GM08714 (cell line): ENCODE results near the gene DLGAP4.

Experiments used
- H3K4me3 ChIP-seq: fragments of 200-500 bp; sonication (Bioruptor generic); 2 replicates; pipeline ENCODE4 v1.5.1; 2014; ENCODE audit warnings: mild to moderate bottlenecking, low read length, inconsistent platforms
- ZNF274 ChIP-seq: IDR thresholded peaks from 2 replicates; pipeline ENCODE4 v1.6.1; 2012; ENCODE audit warnings: mild to moderate bottlenecking, low read depth, low read length

Gene DLGAP4

DNA sequence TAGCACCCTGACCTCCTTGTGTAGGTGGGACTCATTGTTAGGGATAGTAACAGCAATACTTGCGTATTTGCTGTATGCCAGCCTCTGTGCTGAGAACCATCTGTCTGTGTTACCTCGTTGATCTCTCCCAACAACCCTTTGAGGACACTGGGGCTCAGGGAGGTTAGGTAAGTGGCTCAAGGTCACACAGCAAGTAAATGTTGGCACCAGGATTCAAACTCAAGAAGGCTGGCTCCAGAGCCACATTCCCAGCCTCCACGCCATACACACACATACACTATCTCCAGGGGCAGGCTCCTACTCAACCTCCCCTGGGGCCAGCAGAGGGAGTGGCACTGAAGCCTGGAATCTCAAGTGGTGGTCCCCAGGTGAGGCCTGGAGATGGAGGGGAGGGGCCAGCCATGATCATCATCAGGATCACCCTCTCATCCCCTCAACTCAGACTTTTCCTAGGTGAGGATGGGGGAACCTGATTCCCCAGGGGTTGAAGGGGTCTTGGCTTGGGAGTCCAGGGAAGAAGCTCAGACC is 109.4 kb downstream of the DLGAP4 start:
- no peak overlapping the region for H3K4me3 ChIP-seq
- no peak for TF ChIP-seq ZNF274

DNA sequence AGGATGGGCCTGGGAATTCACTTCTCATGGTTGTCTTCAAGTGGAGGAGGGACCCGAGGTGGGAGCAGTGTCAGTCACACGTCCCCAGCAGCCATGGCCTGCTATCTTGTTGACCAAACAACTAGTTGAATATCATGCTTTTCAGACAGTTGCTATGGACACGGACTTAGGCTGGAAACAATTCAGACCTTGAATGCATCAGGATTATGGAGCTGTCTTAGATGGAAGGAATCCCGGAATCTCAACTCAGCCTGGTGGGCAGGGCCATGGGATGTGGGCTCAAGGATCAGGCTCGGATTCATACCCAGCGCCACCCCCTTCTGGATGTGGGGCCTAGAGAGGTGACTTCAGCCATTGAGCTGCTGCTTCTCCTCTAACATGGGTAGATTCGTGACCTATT is 112.6 kb downstream of the DLGAP4 start:
- no peak overlapping the region for H3K4me3 ChIP-seq
- TF ChIP-seq ZNF274, result no peak

GRCh38 chr20:36421641-36422040 is 115.5 kb downstream of the DLGAP4 start:
- H3K4me3 ChIP-seq, result no peak overlapping the region
- no peak for TF ChIP-seq ZNF274

GRCh38 chr20:36424314-36424713 is 118.2 kb downstream of the DLGAP4 start:
- H3K4me3 ChIP-seq, result no peak overlapping the region
- TF ChIP-seq ZNF274, result no peak

- no peak overlapping the region for H3K4me3 ChIP-seq
- TF ChIP-seq ZNF274, result no peak
Measured at GRCh38 chr20:36425166-36425565, 119.0 kb downstream of the DLGAP4 start.

GRCh38 chr20:36431604-36432003 is 125.5 kb downstream of the DLGAP4 start:
- TF ChIP-seq ZNF274, result no peak
- H3K4me3 ChIP-seq, result no peak overlapping the region

- no peak for TF ChIP-seq ZNF274
- H3K4me3 ChIP-seq, result no peak overlapping the region
Measured at GRCh38 chr20:36432096-36432495, 126.0 kb downstream of the DLGAP4 start.

- no peak overlapping the region for H3K4me3 ChIP-seq
- no peak for TF ChIP-seq ZNF274
Measured at GRCh38 chr20:36434383-36434782, 128.2 kb downstream of the DLGAP4 start.

GRCh38 chr20:36435124-36435523 is 129.0 kb downstream of the DLGAP4 start:
- no peak for TF ChIP-seq ZNF274
- no peak overlapping the region for H3K4me3 ChIP-seq

- no peak overlapping the region; the same call in 1 of the 2 replicates for H3K4me3 ChIP-seq
- TF ChIP-seq ZNF274, result no peak
Measured at GRCh38 chr20:36435592-36436541, 129.7 kb downstream of the DLGAP4 start.

- no peak for TF ChIP-seq ZNF274
- no peak overlapping the region for H3K4me3 ChIP-seq
Measured at GRCh38 chr20:36439040-36439730, 133.0 kb downstream of the DLGAP4 start.

GRCh38 chr20:36439731-36440072 is 133.6 kb downstream of the DLGAP4 start:
- TF ChIP-seq ZNF274, result no peak
- no peak overlapping the region for H3K4me3 ChIP-seq

DNA sequence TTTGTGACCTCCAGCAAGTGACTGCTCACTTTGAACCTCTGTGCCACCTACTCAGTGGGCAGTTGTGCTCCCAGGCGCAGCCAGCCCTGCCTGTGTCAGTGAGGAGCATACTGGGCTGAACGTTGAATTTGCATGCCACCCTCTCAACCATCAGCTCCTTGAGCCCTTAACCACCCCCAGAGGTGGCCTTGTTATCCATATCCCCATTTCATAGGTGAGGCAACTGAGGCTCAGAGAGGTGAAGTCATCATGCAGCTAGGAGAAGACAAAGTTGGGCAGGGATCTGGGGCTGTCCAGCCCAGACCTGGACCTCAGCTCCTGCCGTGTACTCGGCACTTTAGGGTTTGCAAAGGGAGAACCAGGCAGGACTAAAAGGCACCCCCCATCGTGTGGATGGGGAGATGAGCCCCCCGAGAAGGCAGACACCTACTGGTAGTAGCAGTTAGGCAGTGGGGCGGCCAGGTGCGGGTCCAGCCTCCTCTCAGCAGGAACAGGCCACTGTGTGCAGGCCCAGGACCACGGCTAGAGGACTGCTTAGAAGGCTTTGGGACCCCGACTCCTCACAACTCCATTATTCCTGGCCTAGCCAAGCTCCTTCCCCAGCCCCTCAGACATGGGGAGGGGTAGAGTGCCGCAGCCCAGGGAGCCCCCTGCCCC is 134.4 kb downstream of the DLGAP4 start:
- no peak overlapping the region for H3K4me3 ChIP-seq
- TF ChIP-seq ZNF274, result no peak

DNA sequence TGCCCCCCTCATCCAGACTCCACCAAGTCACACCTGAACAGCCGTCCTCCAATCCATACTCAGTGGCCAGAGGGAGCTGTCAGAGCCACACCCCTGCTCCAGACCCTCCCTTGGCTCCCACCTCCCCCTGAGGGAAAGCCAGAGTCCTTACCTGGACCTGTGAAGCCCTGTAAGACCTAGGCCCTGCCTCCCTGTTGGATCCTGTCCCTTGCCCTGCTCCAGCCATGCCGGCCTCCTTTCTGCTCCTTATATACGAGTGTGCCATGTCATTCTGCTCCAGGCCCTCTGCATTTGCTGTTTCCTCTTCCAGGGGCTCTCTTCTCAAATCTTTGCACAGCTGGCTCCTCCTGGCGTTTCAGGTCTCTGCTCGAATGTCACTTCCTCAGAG is 134.9 kb downstream of the DLGAP4 start:
- TF ChIP-seq ZNF274, result no peak

More for the DNA sequence above, 134.9 kb downstream of the DLGAP4 start:
- H3K4me3 ChIP-seq, result no peak overlapping the region
